Activated T-helper 1 cell treated with anti-CD3 and anti-CD28 coated beads, Interleukin-2, amount 50 U/mL, for 16 hours (primary cell): ENCODE data around the gene SCAF11.

Experiments
- DNase-seq, 2 donors: peaks; one replicate each; pipeline ENCODE4 v3.0.0-alpha.2; 2020; ENCODE audit warnings: low read depth in 1 of 2, low spot score in 1 of 2

Gene SCAF11

DNA sequence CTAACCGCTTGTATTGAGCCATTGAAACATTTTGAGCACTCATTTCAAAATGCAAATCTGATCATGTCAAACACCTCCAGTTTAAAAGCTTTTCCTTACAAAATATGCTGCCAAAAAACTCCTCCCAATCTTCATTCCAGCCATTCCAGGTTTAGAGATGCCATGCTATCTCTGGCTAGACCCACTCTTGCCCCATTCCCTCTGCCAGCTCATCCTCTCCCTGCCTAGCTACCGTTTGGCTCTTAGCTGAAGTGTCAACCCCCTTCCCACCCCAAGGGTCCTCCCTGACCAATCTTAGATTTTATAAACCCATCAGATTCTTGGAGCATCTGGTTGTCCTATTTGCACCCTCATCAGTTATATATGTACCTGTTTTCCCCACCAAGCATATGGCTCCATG is 75.0 kb downstream of the SCAF11 start:
- DNase-seq: no peak

DNA sequence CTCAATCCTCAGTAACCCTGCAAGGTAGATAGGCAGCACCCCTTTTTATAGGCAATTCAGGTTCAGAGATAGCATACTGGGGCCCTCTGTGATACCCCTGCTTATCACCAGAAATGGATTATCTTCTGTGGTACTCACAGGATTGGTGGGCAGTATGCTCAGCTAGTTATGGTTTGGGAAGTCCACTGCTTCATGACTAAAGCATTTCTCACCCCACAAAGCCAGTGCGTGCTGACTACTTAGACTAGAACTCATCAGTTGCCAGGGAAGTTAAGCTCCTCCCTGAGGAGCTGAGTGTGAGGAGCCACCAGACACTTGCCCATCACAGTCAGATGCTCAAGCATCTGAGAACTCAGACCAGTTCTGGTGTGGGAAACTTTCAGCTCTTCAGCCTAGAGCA is 76.3 kb downstream of the SCAF11 start:
- no peak for DNase-seq

DNA sequence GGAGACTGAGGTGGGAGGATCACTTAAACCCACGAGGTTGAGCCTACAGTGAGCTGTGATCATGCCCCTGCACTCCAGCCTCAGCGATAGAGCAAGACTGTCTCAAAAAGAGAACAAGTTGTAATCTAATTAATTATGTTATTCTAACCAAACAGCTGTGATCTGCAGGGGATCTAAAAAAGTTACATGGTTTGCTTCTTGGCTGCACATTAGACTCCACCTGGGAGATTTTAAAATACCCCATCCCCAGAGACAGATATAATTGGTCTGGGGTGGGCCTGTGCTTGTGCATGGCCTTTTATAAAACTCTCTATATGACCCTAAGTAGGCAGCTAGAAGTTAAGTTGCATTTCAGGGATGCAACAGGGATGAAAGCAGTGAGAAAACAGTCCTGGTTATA is 76.7 kb downstream of the SCAF11 start:
- no peak for DNase-seq

DNA sequence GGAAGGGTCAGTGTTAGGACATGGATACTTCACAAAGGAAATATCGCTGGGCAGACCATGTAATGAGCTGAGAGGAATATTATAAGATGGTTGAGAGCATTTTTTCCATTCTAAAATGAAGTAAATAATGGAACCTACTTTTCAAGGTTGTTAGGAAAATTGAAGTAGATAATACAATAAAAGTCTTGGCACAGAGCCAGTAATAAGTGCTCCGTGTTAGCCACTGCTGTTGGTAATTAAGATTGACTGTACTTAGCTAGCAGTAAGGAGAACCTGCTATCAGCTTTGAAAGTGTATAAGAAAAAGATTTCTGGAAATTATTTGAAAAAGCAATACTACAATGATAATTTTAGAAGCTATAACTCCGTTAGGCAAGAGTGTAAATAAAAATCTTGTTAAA is 77.6 kb downstream of the SCAF11 start:
- no peak for DNase-seq

DNA sequence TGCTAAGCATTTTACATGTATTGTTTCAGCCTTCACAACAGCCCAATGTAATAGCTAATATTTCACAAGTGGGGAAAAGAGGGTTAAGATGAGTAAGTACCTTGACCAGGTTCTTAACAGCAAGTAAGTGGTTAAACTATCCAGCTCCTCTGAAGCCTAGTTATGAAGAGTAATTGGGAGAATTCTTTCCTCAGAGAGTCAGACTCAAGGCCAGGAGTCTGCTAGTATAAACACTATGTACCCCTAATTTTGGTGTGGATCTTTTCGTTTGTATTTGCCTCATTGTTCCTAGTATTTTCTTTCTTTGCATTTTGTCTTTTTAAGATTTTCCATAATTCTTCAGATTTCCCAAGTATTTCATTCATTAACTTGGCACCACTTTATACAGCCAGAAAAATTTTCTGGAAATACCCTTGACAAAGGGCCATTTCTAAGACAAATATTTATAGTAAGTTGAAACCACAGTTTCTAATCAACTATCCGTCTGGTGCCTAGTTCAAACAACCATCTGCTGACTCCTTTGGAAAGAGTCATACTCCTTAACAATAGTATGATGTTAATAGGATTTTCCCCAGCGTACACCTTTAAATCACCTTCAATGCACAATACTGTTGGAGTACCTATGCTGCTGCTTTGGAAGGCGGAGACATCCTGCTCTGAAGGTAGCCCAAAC is 81.2 kb downstream of the SCAF11 start:
- no peak for DNase-seq

DNA sequence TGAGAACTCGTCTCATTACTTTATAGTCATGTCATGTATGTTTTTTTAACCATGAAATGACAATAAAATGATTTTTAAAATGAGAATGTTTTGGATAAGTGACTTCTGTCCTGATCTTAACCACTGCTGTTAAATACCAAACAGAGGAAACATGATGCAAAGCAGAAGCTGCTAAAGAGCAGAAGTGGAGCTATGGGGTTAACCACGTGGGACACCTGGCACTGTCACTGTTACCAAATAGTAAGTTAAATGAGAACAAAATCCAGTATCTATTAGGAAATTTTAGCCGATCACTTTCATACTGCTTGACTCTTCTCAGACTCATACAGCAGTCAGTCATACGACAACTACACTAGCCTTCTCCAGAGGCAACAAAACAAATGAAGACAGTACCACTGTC is 82.4 kb downstream of the SCAF11 start:
- DNase-seq: no peak

DNA sequence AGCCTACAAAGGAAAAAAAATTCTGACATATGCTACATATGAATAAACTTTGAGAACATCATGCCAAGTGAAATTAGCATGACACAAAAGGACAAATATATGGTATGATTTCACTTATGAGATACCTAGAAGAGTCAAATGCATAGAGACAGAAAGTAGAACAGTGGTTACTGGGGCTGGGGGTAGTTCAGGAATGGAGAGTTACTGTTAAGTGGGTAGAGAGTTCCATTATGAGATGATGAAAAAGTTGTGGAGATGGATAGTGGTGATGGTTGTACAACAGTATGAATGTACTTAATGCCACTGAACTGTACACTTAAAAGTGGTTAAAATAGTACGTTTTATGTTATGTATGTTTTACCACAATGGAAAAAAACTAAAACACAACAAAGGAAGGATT is 92.3 kb downstream of the SCAF11 start:
- no peak for DNase-seq

DNA sequence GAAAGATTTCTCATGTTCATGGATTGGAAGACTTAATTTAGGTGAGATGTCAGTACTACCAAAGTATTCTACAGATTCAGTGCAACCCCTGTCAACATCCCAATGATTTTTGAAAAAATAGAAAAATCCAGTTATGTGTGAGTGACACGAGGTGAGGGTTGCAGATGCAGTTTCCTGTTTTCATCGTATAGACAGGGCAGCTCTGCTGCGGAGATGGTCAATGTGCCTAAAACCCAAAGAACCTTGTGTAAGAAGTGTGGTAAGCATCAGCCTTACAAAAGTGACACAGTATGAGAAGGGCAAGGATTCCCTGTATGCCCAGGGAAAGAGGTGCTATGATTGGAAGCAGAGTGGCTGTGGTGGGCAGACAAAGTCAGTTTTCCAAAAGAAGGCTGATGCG is 94.4 kb downstream of the SCAF11 start:
- DNase-seq: no peak

DNA sequence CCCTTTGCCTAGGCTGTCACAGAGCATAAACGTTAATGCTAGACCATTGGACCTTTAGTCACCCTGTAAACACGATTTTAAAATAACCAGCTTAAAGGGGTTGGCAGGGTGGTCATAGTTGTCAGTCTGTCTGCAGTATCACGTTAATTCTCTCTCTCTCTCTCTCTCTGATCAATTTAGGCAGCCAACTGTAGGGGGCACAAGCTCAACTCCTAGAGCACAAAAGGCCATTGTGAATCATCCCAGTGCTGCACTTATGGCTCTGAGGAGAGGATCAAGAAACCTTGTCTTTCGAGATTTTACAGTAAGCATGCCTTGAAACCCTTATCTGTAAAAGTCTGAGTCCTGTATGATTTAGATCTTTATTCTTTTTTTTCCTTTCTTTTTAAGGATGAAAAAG is 97.1 kb downstream of the SCAF11 start:
- no peak for DNase-seq

DNA sequence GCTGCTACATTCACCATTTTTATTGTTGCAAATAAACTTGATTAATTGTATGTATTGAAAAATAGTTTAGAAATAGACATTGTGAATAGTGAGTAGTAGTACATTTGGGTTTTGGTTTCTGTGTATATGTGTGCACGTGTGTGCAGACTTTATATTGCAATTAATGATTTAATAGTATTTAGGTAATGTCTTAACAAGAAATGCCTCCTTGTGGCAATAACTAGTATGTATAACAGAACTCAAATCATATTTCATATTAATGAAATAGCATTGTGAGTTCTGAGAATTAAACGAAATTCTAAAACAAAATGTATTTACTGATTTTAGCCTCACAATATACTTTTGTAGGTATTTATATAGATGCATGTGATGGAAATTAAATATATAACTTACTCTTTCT is 100.1 kb downstream of the SCAF11 start:
- DNase-seq: no peak

DNA sequence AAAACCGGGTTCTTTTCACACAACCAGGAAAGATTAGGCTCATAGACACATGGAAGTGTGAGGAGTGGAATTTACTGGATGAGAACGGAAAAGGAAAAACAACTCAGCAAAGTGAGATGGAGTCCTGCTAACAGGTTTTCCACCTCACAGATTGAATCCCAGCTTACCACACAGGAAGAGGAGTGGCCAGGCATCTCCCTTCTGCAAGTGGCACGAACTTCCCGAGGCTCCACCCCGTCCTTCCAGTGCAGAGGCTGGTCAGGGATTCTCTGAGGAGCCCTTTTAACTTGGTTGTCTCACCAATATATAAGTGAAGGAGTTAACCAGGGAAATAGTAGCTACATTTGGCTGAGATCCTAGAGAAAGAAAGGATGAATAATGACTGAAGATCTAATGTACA is 102.8 kb downstream of the SCAF11 start:
- no peak for DNase-seq

DNA sequence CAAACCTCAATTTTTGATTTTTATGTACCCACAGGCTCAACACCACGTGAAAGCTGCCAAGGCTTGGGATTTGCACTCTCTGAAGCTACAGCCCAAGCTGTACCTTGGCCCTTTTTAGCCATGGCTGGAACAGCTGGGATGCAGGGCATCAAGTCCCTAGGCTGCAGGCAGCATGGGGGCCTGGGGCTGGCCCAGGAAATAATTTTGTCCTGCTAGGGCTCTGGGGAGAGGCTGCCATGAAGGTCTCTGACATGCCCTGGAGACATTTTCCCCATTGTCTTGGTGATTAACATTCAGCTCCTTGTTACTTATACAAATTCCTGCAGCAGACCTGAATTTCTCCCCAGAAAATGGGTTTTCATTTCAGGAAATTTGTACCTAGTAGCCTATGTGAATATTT is 103.7 kb downstream of the SCAF11 start:
- no peak for DNase-seq

DNA sequence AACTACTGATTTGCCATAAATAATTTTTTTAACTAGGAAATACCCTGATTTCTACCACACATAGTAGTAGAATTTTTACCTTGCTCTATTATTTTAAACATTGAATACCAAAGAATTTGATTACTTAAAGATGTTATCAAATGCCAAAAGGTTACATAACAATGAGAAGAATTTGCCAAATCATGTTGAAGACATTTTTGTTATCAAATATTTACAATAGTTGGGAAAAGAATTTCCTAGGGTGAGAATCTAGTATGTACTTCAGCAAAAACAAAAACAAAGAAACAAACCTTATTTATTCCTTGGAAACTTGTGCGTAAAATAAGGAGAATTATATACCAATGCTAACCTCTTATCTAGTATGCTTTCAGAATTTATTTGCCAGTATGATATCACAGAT is 107.2 kb downstream of the SCAF11 start:
- no peak for DNase-seq

DNA sequence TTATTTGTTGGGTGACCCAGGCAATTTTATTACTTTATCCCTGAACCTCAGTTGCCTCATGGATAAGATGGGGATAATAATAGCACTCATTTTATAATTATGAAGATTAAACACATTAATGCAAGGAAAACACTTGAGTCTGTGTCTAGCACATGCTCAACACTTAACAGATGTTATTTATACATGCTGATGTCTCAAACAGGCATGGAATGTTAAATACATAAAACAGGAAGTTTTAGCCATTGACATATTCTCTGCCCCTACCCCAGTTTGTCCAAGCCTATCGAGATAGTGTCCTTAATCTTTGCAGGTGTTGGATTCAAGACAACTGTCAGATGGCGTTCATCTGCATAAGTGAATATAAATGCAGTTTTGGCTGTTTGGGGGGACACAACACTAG is 109.8 kb downstream of the SCAF11 start:
- DNase-seq: no peak

DNA sequence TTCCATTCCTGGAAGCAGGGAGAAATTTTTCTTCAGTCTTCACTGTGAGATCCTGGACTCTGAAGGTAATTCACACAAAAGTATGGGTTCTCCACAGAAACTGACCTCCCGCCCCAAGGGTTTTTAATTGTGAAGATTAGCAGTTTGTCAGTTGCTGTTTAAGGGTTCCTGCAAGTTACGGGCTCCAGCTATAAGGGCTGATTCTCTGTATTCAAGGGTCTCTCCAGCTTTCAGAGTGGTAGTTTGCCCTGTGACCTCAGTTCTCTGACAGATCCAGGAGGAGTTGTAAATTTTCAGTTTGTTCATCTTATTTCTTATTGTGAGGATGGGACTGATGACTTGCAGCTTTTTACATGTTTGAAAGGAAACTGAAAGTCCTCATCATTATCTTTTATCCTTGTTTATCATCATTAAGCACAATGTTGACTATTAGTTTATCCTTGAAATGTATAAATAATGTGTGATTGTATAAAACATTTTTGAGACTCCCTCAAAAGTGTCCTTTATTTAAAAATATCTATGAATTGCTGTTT is 110.9 kb downstream of the SCAF11 start:
- DNase-seq: no peak

DNA sequence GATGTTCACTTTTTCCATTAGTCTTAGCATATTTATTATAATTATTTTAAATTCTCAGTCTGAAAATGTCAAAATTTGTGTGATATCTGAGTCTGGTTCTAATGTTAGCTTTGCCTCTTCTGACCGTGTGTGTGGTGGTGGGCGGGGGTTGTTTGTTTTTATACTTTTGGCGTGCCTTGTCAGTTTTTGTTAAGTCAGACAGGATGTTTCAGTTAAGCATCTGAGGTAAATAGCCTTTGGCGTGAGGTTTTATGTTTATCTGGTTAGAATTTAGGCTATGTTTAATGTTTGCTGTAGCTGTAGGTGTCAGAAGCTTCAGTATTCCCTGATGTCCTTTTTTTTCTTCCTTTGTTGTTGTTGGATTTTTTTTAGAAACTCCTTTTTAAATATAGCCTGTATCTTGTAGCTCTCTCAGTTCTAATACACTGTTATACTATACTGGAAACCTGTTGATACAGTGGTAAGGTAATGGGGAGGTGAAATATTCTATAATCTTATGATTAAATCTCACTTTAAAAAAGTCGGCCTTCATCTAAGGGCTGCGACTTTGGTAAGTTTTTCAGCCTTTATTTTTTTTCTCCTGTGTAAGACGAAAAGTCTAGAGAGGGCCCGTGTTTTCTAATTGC is 111.6 kb downstream of the SCAF11 start:
- no peak for DNase-seq

DNA sequence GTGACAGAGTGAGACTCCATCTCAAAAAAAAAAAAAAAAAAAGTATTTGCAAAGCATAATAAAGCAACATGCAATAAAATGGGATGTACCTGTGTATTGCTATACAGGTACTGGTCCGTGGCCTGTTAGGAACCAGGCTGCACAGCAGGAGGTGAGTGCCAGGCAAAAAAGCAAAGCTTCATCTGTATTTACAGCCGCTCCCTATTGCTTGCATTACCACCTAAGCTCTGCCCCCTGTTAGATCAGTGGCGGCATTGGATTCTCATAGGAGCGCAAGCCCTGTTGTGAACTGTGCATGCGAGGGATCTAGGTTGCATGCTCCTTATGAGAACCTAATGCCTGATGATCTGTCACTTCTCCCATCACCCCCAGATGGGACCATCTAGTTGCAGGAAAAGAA is 113.3 kb downstream of the SCAF11 start:
- DNase-seq: no peak

DNA sequence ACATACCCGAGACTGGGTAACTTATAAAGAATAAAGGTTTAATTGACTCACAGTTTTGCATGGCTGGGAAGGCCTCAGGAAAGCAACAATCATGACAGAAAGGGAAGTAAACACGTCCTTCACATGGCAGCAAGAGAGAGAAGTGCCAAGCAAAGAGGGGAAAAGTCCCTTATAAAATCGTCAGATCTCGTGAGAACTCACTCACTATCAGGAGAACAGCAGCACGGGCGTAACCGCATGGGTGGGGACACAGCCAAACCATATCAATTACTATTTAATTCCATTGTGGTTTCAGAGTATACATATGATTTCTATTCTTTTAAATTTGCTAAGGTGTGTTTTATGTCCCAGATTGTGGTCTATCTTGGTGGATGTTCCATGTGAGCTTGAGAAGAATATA is 117.9 kb downstream of the SCAF11 start:
- no peak for DNase-seq
